GM12878 (cell line): Measurements from ENCODE around the gene VEGFA. TPM values are rescaled to one million over a fixed set of nuclear protein-coding genes. Genes with fewer than 3 reads are reported as not detected.

Experiments
- ATAC-seq: fragments of 200-7000 bp; cut with Tn5 transposase; 3 replicates; pipeline ENCODE4 v1.9.1; 2020; ENCODE audit warnings: mild to moderate bottlenecking, moderate library complexity
- BruUV-seq: library from RNA; stranded (reverse); fragments of 400-500 nt; replicated peaks from 2 replicates; lab custom pipeline; 2021; lab: Mats Ljungman, UMichigan
- CTCF ChIA-PET: fragments of 300-600 bp; sonication (Branson Sonifier 250); formaldehyde crosslinking; extraction: SDS; loops from one replicate; lab custom pipeline; 2021; ENCODE audit warnings: inconsistent platforms; lab: Yijun Ruan, JAX
- POLR2A ChIA-PET: fragments of 350-600 bp; formaldehyde crosslinking; extraction: SDS; loops from one replicate; lab custom pipeline; 2021; ENCODE audit warnings: inconsistent platforms; lab: Charles Lee
- RAD21 ChIA-PET: fragments of 300-600 bp; sonication (Branson Sonifier 250); formaldehyde crosslinking; loops from one replicate; lab custom pipeline; 2023; ENCODE audit warnings: antibody characterized with exemption; ENCODE audit not compliant: unreplicated experiment; lab: Charles Lee
- SMC1A ChIA-PET: fragments of 300-600 bp; sonication (Branson Sonifier 250); formaldehyde crosslinking; loops from one replicate; lab custom pipeline; 2023; ENCODE audit not compliant: unreplicated experiment, uncharacterized antibody; lab: Charles Lee
- DNase-seq: peaks from one replicate; pipeline ENCODE4 v3.0.0-alpha.2; 2011; ENCODE audit warnings: low read depth, low spot score
- FAIRE-seq: peaks from 3 replicates; lab custom pipeline; 2011; peaks lifted over from hg19 to GRCh38; lab: Jason Lieb, UNC
- H2AFZ ChIP-seq: 2 replicates; pipeline ENCODE4 v1.6.0; 2011; ENCODE audit warnings: low read depth, low read length, control low read depth; ENCODE audit not compliant: control insufficient read depth
- H3K27ac ChIP-seq: 2 replicates; pipeline ENCODE4 v1.5.1; 2011; ENCODE audit warnings: control low read depth; ENCODE audit not compliant: control insufficient read depth, insufficient read depth
- H3K27me3 ChIP-seq, 2 experiments: replicated peaks in 1 of 2; 2 replicates each; pipeline versions ENCODE4 v1.6.0 to v1.6.1; 2011; ENCODE audit warnings: low read length in 1 of 2; ENCODE audit not compliant: control insufficient read depth in 2 of 2, insufficient read depth in 2 of 2
- H3K36me3 ChIP-seq, 2 experiments: 2 replicates each; pipeline ENCODE4 v1.5.1; 2011; ENCODE audit warnings: low read length in 1 of 2; ENCODE audit not compliant: control insufficient read depth in 2 of 2, insufficient read depth in 2 of 2
- H3K4me1 ChIP-seq: 2 replicates; pipeline ENCODE4 v1.6.1; 2011; ENCODE audit warnings: mild to moderate bottlenecking, low read length, moderate library complexity, mixed read lengths; ENCODE audit not compliant: control insufficient read depth, insufficient read depth
- H3K4me2 ChIP-seq: 2 replicates; pipeline ENCODE4 v1.6.0; 2011; ENCODE audit warnings: control low read depth; ENCODE audit not compliant: control insufficient read depth, insufficient read depth
- H3K4me3 ChIP-seq: fragments of 200-600 bp; sonication (generic); 2 replicates; pipeline ENCODE4 v1.5.1; 2016
- H3K79me2 ChIP-seq: 2 replicates; pipeline ENCODE4 v1.6.0; 2011; ENCODE audit warnings: low read length; ENCODE audit not compliant: control insufficient read depth, insufficient read depth
- H3K9ac ChIP-seq: 2 replicates; pipeline ENCODE4 v1.8.0; 2011; ENCODE audit warnings: low read length, control low read depth, mixed read lengths; ENCODE audit not compliant: control insufficient read depth, insufficient read depth
- H3K9me3 ChIP-seq: replicated peaks from 3 replicates; pipeline ENCODE4 v1.5.1; 2011; ENCODE audit warnings: mild to moderate bottlenecking, low read length; ENCODE audit not compliant: control insufficient read depth, insufficient read depth
- H4K20me1 ChIP-seq: 2 replicates; pipeline ENCODE4 v1.6.0; 2011; ENCODE audit not compliant: control insufficient read depth, insufficient read depth
- CREB1 ChIP-seq: IDR thresholded peaks from 2 replicates; pipeline ENCODE4 v1.6.1; 2012; ENCODE audit warnings: low read depth, mild to moderate bottlenecking, inconsistent platforms
- FOXM1 ChIP-seq: IDR thresholded peaks from 2 replicates; pipeline ENCODE4 v1.6.1; 2012; ENCODE audit warnings: low read depth, mild to moderate bottlenecking, inconsistent platforms, low read length, moderate library complexity
- MYB ChIP-seq: fragments of 150-350 bp; IDR thresholded peaks from 2 replicates; pipeline ENCODE4 v1.6.1; 2014; ENCODE audit warnings: mild to moderate bottlenecking, low read depth, low read length, borderline replicate concordance
- NFYA ChIP-seq: IDR thresholded peaks from 2 replicates; pipeline ENCODE4 v1.6.1; 2011; ENCODE audit warnings: low read depth, mild to moderate bottlenecking, low read length, improper control_type of control experiment, borderline replicate concordance
- RELB ChIP-seq: fragments of 450-650 bp; IDR thresholded peaks from 2 replicates; pipeline ENCODE4 v1.6.1; 2017; ENCODE audit warnings: low read depth, mild to moderate bottlenecking, moderate library complexity
- SPI1 ChIP-seq: IDR thresholded peaks from 2 replicates; pipeline ENCODE4 v1.6.1; 2011; ENCODE audit warnings: low read depth, mild to moderate bottlenecking, low read length, moderate library complexity, borderline replicate concordance; ENCODE audit not compliant: insufficient read depth
- USF2 ChIP-seq: IDR thresholded peaks from 2 replicates; pipeline ENCODE4 v1.6.1; 2011; ENCODE audit warnings: low read depth, low read length, improper control_type of control experiment, borderline replicate concordance
- WRNIP1 ChIP-seq: IDR thresholded peaks from 2 replicates; pipeline ENCODE4 v1.6.1; 2011; ENCODE audit warnings: low read depth, low read length, improper control_type of control experiment, borderline replicate concordance
- WGBS: methylation state at CpG from one replicate; pipeline ENCODE4 v1.1.6; 2016; ENCODE audit warnings: low lambda C conversion rate; ENCODE audit not compliant: insufficient replicate concordance, insufficient coverage; ENCODE audit errors: missing lambda C conversion rate; 5-methylcytosine and 5-hydroxymethylcytosine counted together
- in situ Hi-C: fragments of 300-500 bp; cut with MboI; formaldehyde crosslinking; loops from 9 replicates; pipeline ENCODE4 v1.14.3; 2018; ENCODE audit warnings: mixed read lengths
- intact Hi-C: fragments of 100-400 bp; cut with micrococcal nuclease; formaldehyde crosslinking; loops from one replicate; pipeline ENCODE4 v1.14.2; 2022; ENCODE audit not compliant: unreplicated experiment
- polyA plus RNA-seq, 11 experiments: library from polyadenylated mRNA; depleted of rRNA in 4 of 11; unstranded in 6 of 11; stranded (reverse) in 5 of 11; fragments of >200 nt; fragmentation: Nextera tagmentation in 4 of 11; fragmentation: Illumina TruSeq in 1 of 11; extraction: Ambion mirVana in 4 of 11; extraction: Trizol in 1 of 11; gene quantifications; 1 replicate in 1 of 11; 2 replicates in 10 of 11; pipeline versions ENCODE4 v1.2.1 to v1.2.3, GENCODE V29; 2011 to 2016; ENCODE audit warnings: inconsistent platforms in 2 of 11, missing spikeins in 2 of 11, low read depth in 1 of 11
- total RNA-seq, 4 experiments: library from RNA; depleted of rRNA in 3 of 4; stranded (reverse); fragments of >200 nt in 3 of 4; fragmentation: Illumina TruSeq in 1 of 4; extraction: Trizol in 1 of 4; gene quantifications; 2 replicates each; pipeline versions ENCODE4 v1.2.1 to v1.2.3, GENCODE V29; 2013 to 2021

The VEGFA gene
- total and polyA plus RNA-seq, 10 of the 15 experiments (the other 5 are each of a cell fraction or from before 2014, with no cell fraction given), result 0.96 to 140 (median 16.9) TPM

- no peaks in the 10 kb centered on the region for H3K9me3 ChIP-seq
- H3K9ac ChIP-seq, result no peak overlapping the region
- no peaks in the 10 kb centered on the region for H3K79me2 ChIP-seq
- in situ Hi-C loops (no loop called here), intact Hi-C loops (no loop called here)
- 47% methylated on average over 9 of the region's 9 CpGs for WGBS
- H3K36me3 ChIP-seq, result no peaks in the 10 kb centered on the region
- no peaks in the 10 kb centered on the region for H3K4me1 ChIP-seq
- ChIA-PET CTCF (interaction anchor here (2.8 kb wide), 1 partner anchor 49 kb away, joined by 16 read pairs; no protein-coding TSS in a partner anchor), POLR2A (no interaction called here), RAD21 (no interaction called here), SMC1A (no interaction called here)
- BruUV-seq, result no TSS peak
- ATAC-seq, result no peak
- TF ChIP-seq SPI1, result no peak
- no peak for TF ChIP-seq NFYA
- TF ChIP-seq FOXM1, result no peak
- no peak for TF ChIP-seq WRNIP1
- TF ChIP-seq MYB, result no peak
- no peak for TF ChIP-seq CREB1
- TF ChIP-seq RELB, result no peak
- TF ChIP-seq USF2, result no peak
- no peak overlapping the region for H3K27ac ChIP-seq
- no peak for DNase-seq
- no peaks in the 10 kb centered on the region; a peak in 2 of 4 replicates for H3K27me3 ChIP-seq
- no peak overlapping the region for H3K4me3 ChIP-seq
- no peak for FAIRE-seq
- no peaks in the 10 kb centered on the region for H4K20me1 ChIP-seq
- no peak overlapping the region for H2AFZ ChIP-seq
- no peak overlapping the region for H3K4me2 ChIP-seq
These were observed 53.4 kb downstream of the VEGFA start for GRCh38 chr6:43823390-43823789.
